Upper lobe of right lung (tissue), 1 donor: ENCODE results near the gene SPIN1. TPM values are rescaled to one million over a fixed set of nuclear protein-coding genes. Genes with fewer than 3 reads are reported as not detected.

ENCODE experiments used
- ATAC-seq: fragments of 200-7000 bp; cut with Tn5 transposase; one replicate; pipeline ENCODE4 v1.9.1; 2020; ENCODE audit warnings: mild to moderate bottlenecking, moderate library complexity
- DNase-seq: peaks from one replicate; pipeline ENCODE4 v3.0.0-alpha.2; 2020
- H3K27ac ChIP-seq: fragments of 200-600 bp; one replicate; pipeline ENCODE4 v1.8.0; 2022
- H3K27me3 ChIP-seq: fragments of 200-600 bp; one replicate; pipeline ENCODE4 v1.8.0; 2022; ENCODE audit warnings: mild to moderate bottlenecking
- H3K36me3 ChIP-seq: fragments of 200-600 bp; one replicate; pipeline ENCODE4 v1.8.0; 2022
- H3K4me1 ChIP-seq: fragments of 200-600 bp; one replicate; pipeline ENCODE4 v1.8.0; 2022
- H3K4me3 ChIP-seq: fragments of 200-600 bp; one replicate; pipeline ENCODE4 v1.8.0; 2022; ENCODE audit warnings: mild to moderate bottlenecking
- H3K9me3 ChIP-seq: fragments of 200-600 bp; one replicate; pipeline ENCODE4 v1.8.0; 2022
- CTCF ChIP-seq: fragments of 200-600 bp; IDR thresholded peaks from one replicate; pipeline ENCODE4 v1.8.0; 2022; ENCODE audit warnings: antibody characterized with exemption
- intact Hi-C: fragments of 100-400 bp; cut with DNase I; formaldehyde crosslinking; loops from one replicate; pipeline ENCODE4 v1.11.0; 2022
- total RNA-seq: library from RNA; stranded (reverse); fragmentation: NEBNext Ultra II Directional; extraction: Animal tissue kit (Norgen Biotek cat#: 25700); gene quantifications from one replicate; pipeline ENCODE4 v1.2.1, GENCODE V29; 2021
- donor health status: DM: no; HTN: yes; CAD: no; lungs with severe emphysema.

The SPIN1 gene
- total RNA-seq, 1 donor from 2014 or later = 69.2 TPM

- no peaks in the 10 kb centered on the region for H3K27me3 ChIP-seq
- TF ChIP-seq CTCF = no peak
- H3K9me3 ChIP-seq = no peaks in the 10 kb centered on the region
- ATAC-seq (no peak), DNase-seq (no peak)
- peaks cover 6% of the 10 kb centered on the region for H3K36me3 ChIP-seq
- no peaks in the 10 kb centered on the region for H3K4me1 ChIP-seq
- intact Hi-C loops = no loop called here
- no peak overlapping the region for H3K27ac ChIP-seq
- H3K4me3 ChIP-seq = no peak overlapping the region
These were observed 53.2 kb downstream of the SPIN1 start for GRCh38 chr9:88441301-88442007.

GRCh38 chr9:88443480-88444113 lies 55.4 kb downstream of the SPIN1 start:
- no peaks in the 10 kb centered on the region for H3K4me1 ChIP-seq
- H3K27ac ChIP-seq = no peak overlapping the region
- no peak for ATAC-seq
- no peaks in the 10 kb centered on the region for H3K27me3 ChIP-seq
- intact Hi-C loops = no loop called here
- no peak for TF ChIP-seq CTCF
- no peaks in the 10 kb centered on the region for H3K9me3 ChIP-seq
- H3K4me3 ChIP-seq = no peak overlapping the region
- DNase-seq = no peak
- no peaks in the 10 kb centered on the region for H3K36me3 ChIP-seq

- Histone ChIP-seq H3K4me1 (no peaks in the 10 kb centered on the region), H3K4me3 (no peak overlapping the region), H3K27ac (no peak overlapping the region), H3K27me3 (no peaks in the 10 kb centered on the region), H3K36me3 (peaks cover 26% of the 10 kb centered on the region), H3K9me3 (no peaks in the 10 kb centered on the region)
- TF ChIP-seq CTCF = no peak
- DNase-seq (no peak), ATAC-seq (no peak)
- intact Hi-C loops = no loop called here
These were observed 58.5 kb downstream of the SPIN1 start for GRCh38 chr9:88446728-88447127.

- DNase-seq = no peak
- no peak for TF ChIP-seq CTCF
- H3K27ac ChIP-seq = no peak overlapping the region
- peaks cover 28% of the 10 kb centered on the region for H3K36me3 ChIP-seq
- intact Hi-C loops = no loop called here
- H3K9me3 ChIP-seq = no peaks in the 10 kb centered on the region
- H3K27me3 ChIP-seq = no peaks in the 10 kb centered on the region
- H3K4me1 ChIP-seq = no peaks in the 10 kb centered on the region
- no peak overlapping the region for H3K4me3 ChIP-seq
- ATAC-seq = no peak
These were observed 59.2 kb downstream of the SPIN1 start for GRCh38 chr9:88447431-88447830.

GRCh38 chr9:88451160-88451559 lies 62.9 kb downstream of the SPIN1 start:
- no peaks in the 10 kb centered on the region for H3K4me1 ChIP-seq
- ATAC-seq (no peak), DNase-seq (no peak)
- no peak overlapping the region for H3K27ac ChIP-seq
- no peak overlapping the region for H3K4me3 ChIP-seq
- no peaks in the 10 kb centered on the region for H3K27me3 ChIP-seq
- peaks cover 44% of the 10 kb centered on the region for H3K36me3 ChIP-seq
- intact Hi-C loops = no loop called here
- no peaks in the 10 kb centered on the region for H3K9me3 ChIP-seq
- no peak for TF ChIP-seq CTCF
